Smooth muscle cell of the pulmonary artery (primary cell): ENCODE data around the gene KIAA0513. TPM values are rescaled to one million over a fixed set of nuclear protein-coding genes. Genes with fewer than 3 reads are reported as not detected.

Source experiments
- total RNA-seq: library from RNA; depleted of rRNA; stranded (reverse); fragments of >200 nt; gene quantifications from 2 replicates; pipeline ENCODE4 v1.2.3, GENCODE V29; 2014

The KIAA0513 gene, protein sequence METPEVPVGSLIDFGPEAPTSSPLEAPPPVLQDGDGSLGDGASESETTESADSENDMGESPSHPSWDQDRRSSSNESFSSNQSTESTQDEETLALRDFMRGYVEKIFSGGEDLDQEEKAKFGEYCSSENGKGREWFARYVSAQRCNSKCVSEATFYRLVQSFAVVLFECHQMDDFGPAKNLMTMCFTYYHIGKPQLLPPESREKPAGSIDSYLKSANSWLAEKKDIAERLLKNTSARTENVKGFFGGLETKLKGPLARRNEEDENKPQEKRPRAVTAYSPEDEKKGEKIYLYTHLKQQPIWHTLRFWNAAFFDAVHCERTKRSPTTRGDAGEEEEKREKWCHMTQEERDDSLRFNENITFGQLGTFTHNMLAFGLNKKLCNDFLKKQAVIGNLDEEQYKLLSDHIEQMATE
- total RNA-seq, result 13.0 and 13.8 TPM in 2 replicates

DNA sequence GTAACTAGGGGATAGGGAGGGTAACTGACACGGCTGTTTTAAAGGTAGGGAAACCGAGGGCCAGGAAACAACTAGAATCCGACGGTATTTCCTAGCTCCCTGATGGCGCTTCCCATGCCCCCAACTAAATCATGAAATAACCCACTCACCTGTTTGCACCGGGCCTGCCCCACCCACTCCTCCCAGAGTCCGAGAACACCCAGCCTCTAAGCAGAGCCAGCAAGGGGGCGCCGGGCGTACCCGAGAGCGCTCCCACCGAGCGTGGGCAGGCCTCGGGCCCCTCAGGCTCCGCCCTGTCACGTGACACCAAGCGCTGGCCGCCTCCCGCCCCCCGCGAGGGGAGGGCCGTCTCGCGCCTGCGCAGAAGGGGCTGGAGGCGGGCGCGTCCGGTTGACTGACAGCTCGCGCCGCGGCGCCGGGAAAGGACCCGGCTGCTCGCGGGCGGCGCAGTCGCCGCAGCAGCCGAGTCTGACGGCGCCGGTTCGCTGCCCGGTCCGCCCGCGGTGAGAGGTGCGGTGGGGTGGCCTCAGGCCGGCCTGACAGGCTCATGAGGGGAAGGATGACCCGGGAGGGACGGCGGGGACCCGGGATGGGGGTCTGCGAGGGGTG, at the start of gene KIAA0513:
Gene KIAA0513 (plus strand): TSS at position 447 of the 609 bp plus-strand sequence. CDS start 39,277 bp downstream, outside the sequence.

DNA sequence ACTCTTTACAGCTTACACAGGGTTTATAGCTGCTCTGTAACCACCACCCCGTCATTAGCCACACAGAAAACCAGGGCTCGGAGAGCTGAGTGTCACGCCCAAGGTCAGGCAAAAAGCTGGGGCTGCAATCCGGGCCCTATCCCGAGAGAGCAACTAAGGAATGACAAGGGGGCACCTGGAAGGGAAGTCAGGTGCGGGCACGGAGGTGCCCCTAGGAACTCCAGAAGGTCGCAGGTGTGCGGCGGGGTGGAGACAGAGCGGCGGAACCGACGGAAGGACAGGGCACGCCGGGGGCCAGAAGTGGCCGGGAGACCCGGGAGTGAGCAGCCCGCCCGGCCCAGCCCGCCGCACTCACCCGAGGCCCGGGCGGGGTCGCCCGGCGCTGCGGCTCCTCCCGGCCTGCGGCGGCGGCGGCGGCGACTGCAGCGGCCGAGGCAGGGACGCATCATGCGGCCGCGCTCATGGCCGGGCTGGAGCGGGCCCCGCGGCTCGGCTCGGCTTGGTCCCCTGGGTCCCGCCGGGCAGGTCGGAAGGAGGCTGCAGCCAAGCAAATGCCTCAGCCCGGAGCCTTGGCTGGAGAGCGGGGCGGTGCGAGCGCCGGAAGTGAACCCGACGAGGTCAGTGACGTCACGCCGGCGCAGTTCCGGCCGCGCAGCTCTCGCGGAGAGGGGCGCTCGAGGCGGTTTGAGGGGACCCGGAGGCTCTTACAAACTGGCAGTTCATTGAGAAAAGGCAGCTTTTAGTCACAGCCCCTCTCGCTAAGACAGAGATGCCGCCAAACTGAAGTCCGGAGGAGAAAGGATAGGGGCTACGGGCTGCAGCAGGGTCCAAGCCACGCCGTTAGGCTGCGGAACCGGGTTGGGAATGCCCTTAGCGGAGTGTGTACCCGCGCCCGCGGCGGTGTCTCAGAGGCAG, 16.4 kb upstream of the KIAA0513 start, which contains the start of gene ZDHHC7:
Gene ZDHHC7 (minus strand): TSS at position 605 of the 915 bp plus-strand sequence. CDS start 20,917 bp downstream, outside the sequence.

DNA sequence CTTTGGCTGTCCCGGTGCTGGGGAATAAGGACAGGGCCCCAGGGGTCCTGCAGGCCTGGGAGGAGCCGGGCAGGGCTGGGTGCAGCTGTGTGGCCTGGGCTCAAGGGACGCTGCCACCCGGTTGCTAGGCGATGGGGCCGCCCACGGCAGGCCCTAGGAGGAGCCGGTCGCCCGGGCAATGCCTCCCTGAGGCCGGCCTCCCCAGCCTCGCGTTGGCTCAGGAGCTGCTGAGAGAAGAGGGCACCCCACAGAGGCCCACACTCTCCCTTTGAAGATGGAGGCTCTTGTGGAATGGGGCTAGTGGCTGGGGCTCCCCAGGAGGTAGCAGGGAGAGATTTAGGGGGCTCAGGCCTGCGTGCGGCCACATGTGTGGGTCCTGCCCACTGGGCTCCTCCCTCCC, 84.8 kb downstream of the KIAA0513 start, which contains the start of gene CIBAR2:
Gene CIBAR2 (minus strand): TSS at position 109 of the 400 bp plus-strand sequence. CDS start 120 bp downstream, outside the sequence.

Other genes with a start within 250 kb of the KIAA0513 start
- 1.2 and 38.1 TPM in 2 replicates for gene CRISPLD2, start 207.8 kb upstream of the KIAA0513 start, total RNA-seq
- gene ZDHHC7, start 16.3 kb upstream of the KIAA0513 start, total RNA-seq, result 94.1 and 100 TPM in 2 replicates
- gene CIBAR2, start 84.7 kb downstream of the KIAA0513 start, total RNA-seq, result not detected in 2 replicates